ENCODE data around the gene LHFPL3.

Gene LHFPL3

DNA sequence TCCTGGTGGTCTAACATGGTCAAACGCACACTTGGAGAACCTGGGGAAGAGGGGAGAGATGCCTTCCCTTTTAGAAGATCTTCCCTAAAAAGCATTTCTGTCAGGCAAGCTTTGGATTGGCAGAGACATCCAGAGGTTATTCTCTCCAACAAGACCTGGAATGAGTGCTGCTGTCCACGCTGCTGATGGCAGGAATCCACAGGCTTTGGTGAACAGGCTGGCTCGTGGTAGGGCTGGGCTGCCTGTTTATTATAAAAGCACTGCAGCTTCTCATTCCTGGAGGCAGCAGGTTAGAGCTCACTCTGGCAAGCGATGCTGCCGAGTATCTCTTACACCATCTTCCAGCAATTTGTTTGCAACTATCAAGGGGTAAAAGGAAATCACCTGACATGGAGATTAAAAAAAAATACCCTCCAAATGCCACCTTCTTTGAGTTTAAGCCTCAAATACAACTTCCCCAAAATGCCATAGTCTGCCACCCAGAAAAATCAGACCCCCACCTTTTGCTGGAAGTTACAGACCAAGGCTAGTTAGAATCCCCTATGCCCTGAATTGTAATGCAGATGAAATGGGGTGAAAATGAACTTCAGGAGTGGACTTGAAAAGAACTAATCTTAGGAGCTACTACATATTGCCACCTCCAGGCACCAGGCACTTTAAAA lies 533.5 kb downstream of the LHFPL3 start:
- Histone ChIP-seq H3K4me3 (ENCODE audit: low read length) (no peak overlapping the region), H3K27ac (ENCODE audit: low read depth, low read length) (no peak overlapping the region), H2AK5ac (ENCODE audit: low read length) (no peak overlapping the region), H3K79me2 (ENCODE audit: control insufficient read depth, insufficient read depth, low read length) (no peaks in the 10 kb centered on the region), H4K5ac (ENCODE audit: low read length) (no peak overlapping the region), H3K23ac (ENCODE audit: low read length) (no peak overlapping the region), H3K4me2 (ENCODE audit: low read length) (no peak overlapping the region), H4K8ac (ENCODE audit: low read depth, low read length) (no peak overlapping the region), H2BK5ac (ENCODE audit: low read length) (no peak overlapping the region), H3K4me1 (ENCODE audit: control insufficient read depth, low read depth, low read length) (no peaks in the 10 kb centered on the region), H3K36me3 (ENCODE audit: control insufficient read depth, insufficient read depth, low read length) (no peaks in the 10 kb centered on the region), H3K27me3 (ENCODE audit: insufficient read depth, low read length, poor library complexity) (no peaks in the 10 kb centered on the region), H2BK15ac (replicated peaks; ENCODE audit: low read depth) (no peak overlapping the region), H3K4ac (ENCODE audit: low read depth, low read length) (no peak overlapping the region), H2BK120ac (ENCODE audit: low read depth, low read length) (no peak overlapping the region), H3K18ac (ENCODE audit: low read length) (no peak overlapping the region), H3K56ac (ENCODE audit: low read length) (no peak overlapping the region), H3K9ac (ENCODE audit: low read length) (no peak overlapping the region), H3K79me1 (ENCODE audit: low read length) (no peaks in the 10 kb centered on the region)
- WGBS (ENCODE audit: extremely low coverage, insufficient coverage, low lambda C conversion rate) = no CpG with 5 or more reads among the region's 5 CpGs
- no peak for DNase-seq

DNA sequence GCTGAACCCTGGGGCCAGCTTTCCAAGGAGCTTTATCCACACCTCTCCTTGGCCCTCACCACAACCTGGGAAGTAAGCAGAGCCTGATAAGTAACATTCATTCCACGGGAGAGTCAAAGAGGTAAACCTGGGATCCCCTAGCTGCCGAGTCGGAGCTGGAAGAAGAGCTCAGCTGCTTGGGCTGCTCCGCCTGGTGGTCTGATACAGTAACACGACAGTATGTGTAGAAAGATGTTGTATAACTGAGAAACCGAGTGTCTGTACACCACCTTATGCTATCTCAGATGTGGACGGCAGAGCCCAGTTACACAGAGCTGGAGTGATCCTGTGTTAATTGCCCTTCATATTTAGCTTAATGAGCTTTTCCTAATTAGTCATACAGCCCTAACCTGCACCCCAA lies 534.3 kb downstream of the LHFPL3 start:
- Histone ChIP-seq H3K56ac (ENCODE audit: low read length) (no peak overlapping the region), H3K27ac (ENCODE audit: low read depth, low read length) (no peak overlapping the region), H3K23ac (ENCODE audit: low read length) (no peak overlapping the region), H3K4ac (ENCODE audit: low read depth, low read length) (no peak overlapping the region), H3K4me1 (ENCODE audit: control insufficient read depth, low read depth, low read length) (no peaks in the 10 kb centered on the region), H4K8ac (ENCODE audit: low read depth, low read length) (no peak overlapping the region), H3K79me1 (ENCODE audit: low read length) (no peaks in the 10 kb centered on the region), H3K27me3 (ENCODE audit: insufficient read depth, low read length, poor library complexity) (no peaks in the 10 kb centered on the region), H3K79me2 (ENCODE audit: control insufficient read depth, insufficient read depth, low read length) (no peaks in the 10 kb centered on the region), H3K36me3 (ENCODE audit: control insufficient read depth, insufficient read depth, low read length) (no peaks in the 10 kb centered on the region), H2AK5ac (ENCODE audit: low read length) (no peak overlapping the region), H3K4me2 (ENCODE audit: low read length) (no peak overlapping the region), H3K4me3 (ENCODE audit: low read length) (no peak overlapping the region), H4K5ac (ENCODE audit: low read length) (no peak overlapping the region), H3K18ac (ENCODE audit: low read length) (no peak overlapping the region), H2BK15ac (replicated peaks; ENCODE audit: low read depth) (no peak overlapping the region), H3K9ac (ENCODE audit: low read length) (no peak overlapping the region), H2BK5ac (ENCODE audit: low read length) (no peak overlapping the region), H2BK120ac (ENCODE audit: low read depth, low read length) (no peak overlapping the region)
- WGBS (ENCODE audit: extremely low coverage, insufficient coverage, low lambda C conversion rate) = no CpG with 5 or more reads among the region's 7 CpGs
- DNase-seq = peak; percentile 45

GRCh38 chr7:104873401-104873800 lies 545.0 kb downstream of the LHFPL3 start:
- no peak overlapping the region for H3K27ac ChIP-seq (ENCODE audit: low read depth, low read length)
- H2AK5ac ChIP-seq (ENCODE audit: low read length) = no peak overlapping the region
- H3K79me2 ChIP-seq (ENCODE audit: control insufficient read depth, insufficient read depth, low read length) = no peaks in the 10 kb centered on the region
- H3K18ac ChIP-seq (ENCODE audit: low read length) = no peak overlapping the region
- H3K4me3 ChIP-seq (ENCODE audit: low read length) = no peak overlapping the region
- WGBS (ENCODE audit: extremely low coverage, insufficient coverage, low lambda C conversion rate) = no CpG with 5 or more reads among the region's 10 CpGs
- H4K8ac ChIP-seq (ENCODE audit: low read depth, low read length) = no peak overlapping the region
- no peaks in the 10 kb centered on the region for H3K36me3 ChIP-seq (ENCODE audit: control insufficient read depth, insufficient read depth, low read length)
- H3K79me1 ChIP-seq (ENCODE audit: low read length) = no peaks in the 10 kb centered on the region
- no peak overlapping the region for H3K4me2 ChIP-seq (ENCODE audit: low read length)
- H2BK15ac ChIP-seq (replicated peaks; ENCODE audit: low read depth) = no peak overlapping the region
- no peak for DNase-seq
- no peaks in the 10 kb centered on the region for H3K27me3 ChIP-seq (ENCODE audit: insufficient read depth, low read length, poor library complexity)
- H3K4ac ChIP-seq (ENCODE audit: low read depth, low read length) = no peak overlapping the region
- H2BK120ac ChIP-seq (ENCODE audit: low read depth, low read length) = no peak overlapping the region
- H2BK5ac ChIP-seq (ENCODE audit: low read length) = no peak overlapping the region
- H3K23ac ChIP-seq (ENCODE audit: low read length) = no peak overlapping the region
- H4K5ac ChIP-seq (ENCODE audit: low read length) = no peak overlapping the region
- H3K56ac ChIP-seq (ENCODE audit: low read length) = no peak overlapping the region
- no peak overlapping the region for H3K9ac ChIP-seq (ENCODE audit: low read length)
- no peaks in the 10 kb centered on the region for H3K4me1 ChIP-seq (ENCODE audit: control insufficient read depth, low read depth, low read length)

- no peak overlapping the region for H4K5ac ChIP-seq (ENCODE audit: low read length)
- H3K79me2 ChIP-seq (ENCODE audit: control insufficient read depth, insufficient read depth, low read length) = no peaks in the 10 kb centered on the region
- no peak overlapping the region for H3K56ac ChIP-seq (ENCODE audit: low read length)
- H3K4me2 ChIP-seq (ENCODE audit: low read length) = no peak overlapping the region
- no peak overlapping the region for H2BK5ac ChIP-seq (ENCODE audit: low read length)
- no CpG with 5 or more reads among the region's 3 CpGs for WGBS (ENCODE audit: extremely low coverage, insufficient coverage, low lambda C conversion rate)
- no peak for DNase-seq
- H3K18ac ChIP-seq (ENCODE audit: low read length) = no peak overlapping the region
- H3K4me3 ChIP-seq (ENCODE audit: low read length) = no peak overlapping the region
- no peak overlapping the region for H3K27ac ChIP-seq (ENCODE audit: low read depth, low read length)
- H2BK15ac ChIP-seq (replicated peaks; ENCODE audit: low read depth) = no peak overlapping the region
- no peak overlapping the region for H4K8ac ChIP-seq (ENCODE audit: low read depth, low read length)
- no peak overlapping the region for H2BK120ac ChIP-seq (ENCODE audit: low read depth, low read length)
- H2AK5ac ChIP-seq (ENCODE audit: low read length) = no peak overlapping the region
- no peak overlapping the region for H3K9ac ChIP-seq (ENCODE audit: low read length)
- H3K36me3 ChIP-seq (ENCODE audit: control insufficient read depth, insufficient read depth, low read length) = no peaks in the 10 kb centered on the region
- H3K27me3 ChIP-seq (ENCODE audit: insufficient read depth, low read length, poor library complexity) = no peaks in the 10 kb centered on the region
- no peaks in the 10 kb centered on the region for H3K79me1 ChIP-seq (ENCODE audit: low read length)
- H3K4me1 ChIP-seq (ENCODE audit: control insufficient read depth, low read depth, low read length) = no peaks in the 10 kb centered on the region
- no peak overlapping the region for H3K4ac ChIP-seq (ENCODE audit: low read depth, low read length)
- H3K23ac ChIP-seq (ENCODE audit: low read length) = no peak overlapping the region
Observed at GRCh38 chr7:104878577-104878976, 550.2 kb downstream of the LHFPL3 start.

DNA sequence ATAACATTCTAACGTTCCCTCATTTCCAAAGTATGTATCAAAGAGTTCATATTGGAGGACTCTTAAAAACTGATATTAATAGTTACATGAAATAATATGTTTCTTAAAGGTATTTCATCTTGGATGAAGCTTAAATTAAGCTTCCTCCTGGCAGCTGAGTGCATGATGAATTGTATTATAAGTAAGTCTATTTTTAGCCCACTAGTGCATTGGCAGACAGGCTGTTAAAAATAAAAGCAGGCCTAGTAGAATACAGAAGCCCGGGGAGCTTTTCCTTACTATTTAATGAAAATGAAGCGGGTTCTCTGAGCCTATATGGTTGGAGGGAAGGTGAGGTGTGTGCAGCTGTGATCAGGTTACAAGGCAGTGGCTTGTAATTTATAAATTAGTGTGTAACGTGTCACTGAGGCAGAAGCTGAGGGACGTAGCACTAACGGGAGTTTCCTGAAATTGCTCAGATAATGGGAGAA lies 554.9 kb downstream of the LHFPL3 start:
- H3K79me1 ChIP-seq (ENCODE audit: low read length) = no peaks in the 10 kb centered on the region
- H3K79me2 ChIP-seq (ENCODE audit: control insufficient read depth, insufficient read depth, low read length) = no peaks in the 10 kb centered on the region
- no peak overlapping the region for H2BK5ac ChIP-seq (ENCODE audit: low read length)
- H3K27ac ChIP-seq (ENCODE audit: low read depth, low read length) = no peak overlapping the region
- H2BK120ac ChIP-seq (ENCODE audit: low read depth, low read length) = no peak overlapping the region
- H3K23ac ChIP-seq (ENCODE audit: low read length) = no peak overlapping the region
- H3K27me3 ChIP-seq (ENCODE audit: insufficient read depth, low read length, poor library complexity) = no peaks in the 10 kb centered on the region
- no peaks in the 10 kb centered on the region for H3K4me1 ChIP-seq (ENCODE audit: control insufficient read depth, low read depth, low read length)
- no peak overlapping the region for H3K4ac ChIP-seq (ENCODE audit: low read depth, low read length)
- no peak overlapping the region for H3K4me3 ChIP-seq (ENCODE audit: low read length)
- no peak overlapping the region for H3K9ac ChIP-seq (ENCODE audit: low read length)
- no peak overlapping the region for H3K56ac ChIP-seq (ENCODE audit: low read length)
- DNase-seq = no peak
- no CpG with 5 or more reads among the region's 6 CpGs for WGBS (ENCODE audit: extremely low coverage, insufficient coverage, low lambda C conversion rate)
- H4K5ac ChIP-seq (ENCODE audit: low read length) = no peak overlapping the region
- H2BK15ac ChIP-seq (replicated peaks; ENCODE audit: low read depth) = no peak overlapping the region
- no peak overlapping the region for H3K4me2 ChIP-seq (ENCODE audit: low read length)
- no peak overlapping the region for H4K8ac ChIP-seq (ENCODE audit: low read depth, low read length)
- no peak overlapping the region for H2AK5ac ChIP-seq (ENCODE audit: low read length)
- H3K18ac ChIP-seq (ENCODE audit: low read length) = no peak overlapping the region
- no peaks in the 10 kb centered on the region for H3K36me3 ChIP-seq (ENCODE audit: control insufficient read depth, insufficient read depth, low read length)
